Cardiac muscle cell (in vitro differentiated cells and primary cell): ENCODE data around the gene RSRC1. TPM values are rescaled to one million over a fixed set of nuclear protein-coding genes. Genes with fewer than 3 reads are reported as not detected.

Source experiments
- DNase-seq, 2 donors: peaks; one replicate each; pipeline versions ENCODE4 v3.0.0 to v3.0.0-alpha.2; 2010 to 2017; ENCODE audit warnings: low read depth in 1 of 2, low spot score in 1 of 2
- H3K27ac ChIP-seq: fragments of 200-600 bp; sonication (generic); 2 replicates; pipeline ENCODE4 v1.5.1; 2016
- H3K27me3 ChIP-seq: fragments of 200-600 bp; sonication (generic); 2 replicates; pipeline ENCODE4 v1.6.0; 2016; ENCODE audit warnings: control low read depth
- H3K36me3 ChIP-seq: fragments of 200-600 bp; sonication (generic); 2 replicates; pipeline ENCODE4 v1.5.1; 2016; ENCODE audit warnings: control low read depth
- H3K4me1 ChIP-seq: fragments of 200-600 bp; sonication (generic); 2 replicates; pipeline ENCODE4 v1.8.1; 2017; ENCODE audit warnings: low read depth, mild to moderate bottlenecking, mixed run types
- H3K4me3 ChIP-seq: fragments of 200-600 bp; sonication (generic); 2 replicates; pipeline ENCODE4 v1.5.1; 2016; ENCODE audit warnings: mild to moderate bottlenecking
- H3K9me3 ChIP-seq: fragments of 200-600 bp; sonication (generic); 2 replicates; pipeline ENCODE4 v1.5.1; 2017; ENCODE audit warnings: low read depth, mild to moderate bottlenecking, control low read depth
- CTCF ChIP-seq: IDR thresholded peaks from 2 replicates; pipeline ENCODE4 v1.5.1; 2012; ENCODE audit warnings: low read depth, mild to moderate bottlenecking, low read length
- polyA plus RNA-seq: library from polyadenylated mRNA; unstranded; fragments of >200 nt; fragmentation: Nextera tagmentation; extraction: Ambion mirVana; gene quantifications from 2 replicates; pipeline ENCODE4 v1.2.1, GENCODE V29; 2016
- total RNA-seq: library from RNA; depleted of rRNA; stranded (reverse); fragments of >200 nt; gene quantifications from 2 replicates; pipeline ENCODE4 v1.2.3, GENCODE V29; 2016

Gene RSRC1
- total and polyA plus RNA-seq, 2 experiments from 2014 or later, result 23.6 to 55.9 TPM

DNA sequence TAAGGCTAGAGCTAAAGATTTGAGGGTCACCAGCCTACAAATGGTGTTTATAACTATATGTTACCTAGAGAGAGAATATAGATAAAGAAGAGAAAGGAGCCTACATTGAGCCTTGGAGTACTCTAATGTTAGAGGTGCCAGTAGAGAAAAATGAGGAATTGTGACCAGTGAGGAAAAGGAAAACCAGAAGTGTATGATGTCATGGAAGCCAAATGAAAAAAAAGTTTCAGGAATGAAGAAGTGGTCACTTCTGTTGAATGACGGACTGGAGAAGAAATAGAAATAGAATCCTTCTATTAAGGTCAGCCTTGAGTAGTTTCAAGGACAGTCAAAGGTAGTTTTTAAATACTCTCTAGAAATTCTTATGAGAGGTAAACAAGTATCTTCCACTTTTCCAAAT lies 409.9 kb downstream of the RSRC1 start:
- Histone ChIP-seq H3K27ac (no peak overlapping the region), H3K27me3 (no peaks in the 10 kb centered on the region), H3K9me3 (no peaks in the 10 kb centered on the region), H3K4me3 (no peak overlapping the region), H3K4me1 (peaks cover 10% of the 10 kb centered on the region), H3K36me3 (no peaks in the 10 kb centered on the region)
- peak in 1 of 2 donors; percentile 11 for DNase-seq
- TF ChIP-seq CTCF, result no peak

DNA sequence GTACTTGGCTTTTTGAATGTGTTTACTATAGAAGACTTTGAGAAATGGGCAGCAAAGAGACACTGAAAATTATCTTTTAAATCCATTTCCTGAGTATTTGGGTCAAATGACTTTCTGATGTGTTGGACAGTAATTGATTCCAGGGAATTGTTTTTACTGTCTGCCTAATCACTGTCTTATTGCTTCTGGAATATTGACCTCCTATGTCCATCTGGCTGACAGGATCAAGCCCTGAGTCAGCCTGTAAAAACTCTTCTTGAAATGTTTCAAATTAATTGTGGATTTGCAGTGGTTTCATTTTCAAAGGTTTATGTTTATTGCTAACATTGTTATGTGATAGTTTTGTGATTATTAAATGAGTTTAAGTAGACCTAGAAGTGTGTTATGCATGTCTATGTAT lies 410.5 kb downstream of the RSRC1 start:
- no peak overlapping the region for H3K4me3 ChIP-seq
- TF ChIP-seq CTCF, result no peak
- no peak for DNase-seq
- no peaks in the 10 kb centered on the region for H3K27me3 ChIP-seq
- H3K9me3 ChIP-seq, result no peaks in the 10 kb centered on the region
- peaks cover 10% of the 10 kb centered on the region for H3K4me1 ChIP-seq
- H3K27ac ChIP-seq, result no peak overlapping the region
- H3K36me3 ChIP-seq, result no peaks in the 10 kb centered on the region

GRCh38 chr3:158522221-158523136 lies 412.6 kb downstream of the RSRC1 start:
- TF ChIP-seq CTCF, result no peak
- no peak overlapping the region for H3K27ac ChIP-seq
- H3K4me3 ChIP-seq, result no peak overlapping the region
- H3K27me3 ChIP-seq, result no peaks in the 10 kb centered on the region
- H3K36me3 ChIP-seq, result no peaks in the 10 kb centered on the region
- peak; percentile 20 to 56 for DNase-seq
- peaks cover 10% of the 10 kb centered on the region for H3K4me1 ChIP-seq
- no peaks in the 10 kb centered on the region for H3K9me3 ChIP-seq

- Histone ChIP-seq H3K4me3 (no peak overlapping the region), H3K4me1 (no peaks in the 10 kb centered on the region), H3K27ac (no peak overlapping the region), H3K36me3 (no peaks in the 10 kb centered on the region), H3K9me3 (no peaks in the 10 kb centered on the region), H3K27me3 (no peaks in the 10 kb centered on the region)
- DNase-seq, result no peak
- TF ChIP-seq CTCF, result no peak
Observed at GRCh38 chr3:158528076-158528674, 418.3 kb downstream of the RSRC1 start.

DNA sequence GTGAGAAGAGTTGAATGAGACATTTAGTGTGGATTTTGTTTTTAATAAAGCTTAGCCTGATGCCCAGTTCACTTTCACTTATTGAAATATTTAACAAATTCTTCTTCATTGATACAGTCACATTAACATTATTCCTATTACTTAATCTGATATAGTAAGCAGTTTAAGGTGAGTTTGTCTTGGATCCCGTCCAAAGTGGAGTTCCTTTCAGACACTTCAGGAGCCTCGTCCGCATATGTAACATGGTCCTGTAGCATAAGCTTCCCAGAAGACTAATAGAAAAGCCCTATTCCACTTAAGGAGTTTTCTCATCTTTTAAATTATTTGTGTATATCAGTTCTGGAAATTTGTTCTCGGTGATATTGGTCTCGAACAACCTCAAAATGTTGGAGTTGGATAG lies 421.4 kb downstream of the RSRC1 start:
- Histone ChIP-seq H3K27me3 (no peaks in the 10 kb centered on the region), H3K9me3 (no peaks in the 10 kb centered on the region), H3K36me3 (no peaks in the 10 kb centered on the region), H3K4me3 (no peak overlapping the region), H3K4me1 (no peaks in the 10 kb centered on the region), H3K27ac (no peak overlapping the region)
- no peak for TF ChIP-seq CTCF
- DNase-seq, result peak in 1 of 2 donors; percentile 4
